IMR-90 (cell line): Measurements from ENCODE around the gene SNX15. TPM values are rescaled to one million over a fixed set of nuclear protein-coding genes. Genes with fewer than 3 reads are reported as not detected.

ENCODE experiments used
- ATAC-seq: fragments of 200-7000 bp; cut with Tn5 transposase; 2 replicates; pipeline ENCODE4 v1.9.1; 2020; ENCODE audit warnings: low read depth, mild to moderate bottlenecking, moderate library complexity
- BruUV-seq: library from RNA; stranded (reverse); fragments of 400-500 nt; replicated peaks from 2 replicates; lab custom pipeline; 2021; lab: Mats Ljungman, UMichigan
- CTCF ChIA-PET: fragments of 300-600 bp; formaldehyde crosslinking; extraction: SDS; loops from one replicate; lab custom pipeline; 2021; ENCODE audit warnings: antibody characterized with exemption; lab: Yijun Ruan, JAX
- POLR2A ChIA-PET: fragments of 300-600 bp; sonication (Branson Sonifier 250); formaldehyde crosslinking; loops from one replicate; lab custom pipeline; 2022; ENCODE audit warnings: antibody characterized with exemption; ENCODE audit not compliant: unreplicated experiment; lab: Charles Lee
- DNase-seq: peaks from one replicate; pipeline ENCODE4 v3.0.0; 2013
- H2AFZ ChIP-seq: replicated peaks from 2 replicates; pipeline ENCODE3; 2013; ENCODE audit warnings: low read length, mild to moderate bottlenecking; ENCODE audit not compliant: poor library complexity
- H2AK5ac ChIP-seq: 2 replicates; pipeline ENCODE4 v1.6.1; 2013; ENCODE audit warnings: low read depth, low read length, inconsistent platforms
- H2AK9ac ChIP-seq: replicated peaks from 2 replicates; pipeline ENCODE3; 2013; ENCODE audit warnings: mild to moderate bottlenecking, low read depth, low read length, moderate library complexity; ENCODE audit not compliant: poor library complexity
- H2BK120ac ChIP-seq: 2 replicates; pipeline ENCODE4 v1.6.1; 2013; ENCODE audit warnings: low read depth, low read length, inconsistent platforms
- H2BK15ac ChIP-seq: 3 replicates; pipeline ENCODE4 v1.6.1; 2013; ENCODE audit warnings: low read depth, low read length, inconsistent platforms
- H2BK20ac ChIP-seq: 2 replicates; pipeline ENCODE4 v1.6.1; 2013; ENCODE audit warnings: low read depth, mild to moderate bottlenecking, inconsistent platforms, low read length, moderate library complexity
- H2BK5ac ChIP-seq: 2 replicates; pipeline ENCODE4 v1.6.1; 2013; ENCODE audit warnings: mild to moderate bottlenecking, low read depth, low read length, inconsistent platforms; ENCODE audit not compliant: poor library complexity, severe bottlenecking
- H3K14ac ChIP-seq: replicated peaks from 2 replicates; pipeline ENCODE4 v1.6.1; 2013; ENCODE audit warnings: low read depth, low read length, inconsistent platforms
- H3K18ac ChIP-seq: 2 replicates; pipeline ENCODE4 v1.6.1; 2013; ENCODE audit warnings: low read depth, low read length, control low read depth
- H3K23ac ChIP-seq: 2 replicates; pipeline ENCODE4 v1.6.1; 2013; ENCODE audit warnings: low read depth, low read length, inconsistent platforms
- H3K27ac ChIP-seq: 2 replicates; pipeline ENCODE4 v1.5.1; 2013; ENCODE audit warnings: mild to moderate bottlenecking, control low read depth, low read length; ENCODE audit not compliant: insufficient read depth
- H3K27me3 ChIP-seq: 2 replicates; pipeline ENCODE4 v1.6.1; 2013; ENCODE audit warnings: low read length; ENCODE audit not compliant: control insufficient read depth, insufficient read depth
- H3K36me3 ChIP-seq: 2 replicates; pipeline ENCODE4 v1.6.1; 2013; ENCODE audit warnings: low read length, mixed read lengths; ENCODE audit not compliant: control insufficient read depth, insufficient read depth
- H3K4ac ChIP-seq: 2 replicates; pipeline ENCODE4 v1.6.1; 2013; ENCODE audit warnings: low read depth, low read length, inconsistent platforms
- H3K4me1 ChIP-seq: 2 replicates; pipeline ENCODE4 v1.6.1; 2013; ENCODE audit warnings: low read length, mixed read lengths; ENCODE audit not compliant: control insufficient read depth, insufficient read depth
- H3K4me2 ChIP-seq: 2 replicates; pipeline ENCODE4 v1.6.1; 2013; ENCODE audit warnings: low read depth, mild to moderate bottlenecking, control low read depth, low read length, moderate library complexity
- H3K4me3 ChIP-seq: 2 replicates; pipeline ENCODE4 v1.5.1; 2013; ENCODE audit warnings: low read depth, mild to moderate bottlenecking, control low read depth, low read length, moderate library complexity; ENCODE audit not compliant: insufficient read depth
- H3K56ac ChIP-seq: 2 replicates; pipeline ENCODE4 v1.6.1; 2013; ENCODE audit warnings: low read length, inconsistent platforms; ENCODE audit not compliant: insufficient read depth; ENCODE audit errors: extremely low read depth
- H3K79me1 ChIP-seq, 2 experiments: 2 replicates each; pipeline ENCODE4 v1.6.1; 2013; ENCODE audit warnings: low read length in 2 of 2, inconsistent platforms in 1 of 2, low read depth in 1 of 2
- H3K9ac ChIP-seq: 2 replicates; pipeline ENCODE4 v1.6.1; 2013; ENCODE audit warnings: low read depth, low read length, control low read depth
- H3K9me1 ChIP-seq: 2 replicates; pipeline ENCODE4 v1.6.1; 2013; ENCODE audit warnings: low read length, inconsistent platforms; ENCODE audit not compliant: insufficient read depth
- H3K9me3 ChIP-seq: 2 replicates; pipeline ENCODE4 v1.6.1; 2013; ENCODE audit warnings: low read length; ENCODE audit not compliant: control insufficient read depth, insufficient read depth
- H4K20me1 ChIP-seq: 2 replicates; pipeline ENCODE4 v1.6.1; 2013; ENCODE audit warnings: low read length, inconsistent platforms; ENCODE audit not compliant: insufficient read depth
- H4K5ac ChIP-seq: 2 replicates; pipeline ENCODE4 v1.6.1; 2013; ENCODE audit warnings: mild to moderate bottlenecking, low read depth, low read length, control low read depth
- H4K8ac ChIP-seq, 2 experiments: 2 replicates each; pipeline ENCODE4 v1.6.1; 2013; ENCODE audit warnings: low read depth in 2 of 2, low read length in 2 of 2, control low read depth in 1 of 2, inconsistent platforms in 1 of 2
- H4K91ac ChIP-seq: 2 replicates; pipeline ENCODE4 v1.6.1; 2013; ENCODE audit warnings: low read depth, low read length, inconsistent platforms; ENCODE audit not compliant: insufficient read depth
- FOS ChIP-seq: fragments of 150-350 bp; IDR thresholded peaks from 2 replicates; pipeline ENCODE4 v1.6.1; 2016; ENCODE audit warnings: low read depth, low read length
- MAFK ChIP-seq: IDR thresholded peaks from 2 replicates; pipeline ENCODE4 v1.6.1; 2012; ENCODE audit warnings: low read depth, low read length, improper control_type of control experiment
- MAZ ChIP-seq: IDR thresholded peaks from 2 replicates; pipeline ENCODE4 v1.6.1; 2012; ENCODE audit warnings: low read depth, mild to moderate bottlenecking, low read length, improper control_type of control experiment, moderate library complexity, borderline replicate concordance
- POLR2A ChIP-seq: IDR thresholded peaks from 2 replicates; pipeline ENCODE4 v1.6.1; 2012; ENCODE audit warnings: mild to moderate bottlenecking, low read depth, low read length
- WGBS, 2 experiments: methylation state at CpG; one replicate each; pipeline versions ENCODE4 v1.1.5 to v1.1.7; 2013; ENCODE audit warnings: missing lambda C conversion rate in 2 of 2; ENCODE audit not compliant: insufficient read length in 1 of 2; ENCODE audit errors: extremely low coverage in 2 of 2; 5-methylcytosine and 5-hydroxymethylcytosine counted together
- dilution Hi-C: fragments of 300-500 bp; cut with HindIII; formaldehyde crosslinking; loops from one replicate; pipeline ENCODE4 v1.14.3; 2018; ENCODE audit warnings: low sequenced_read_pairs; ENCODE audit not compliant: unreplicated experiment
- in situ Hi-C: fragments of 300-500 bp; cut with MboI; formaldehyde crosslinking; loops from 3 replicates; pipeline ENCODE4 v1.14.3; 2019; ENCODE audit warnings: low sequenced_read_pairs, inconsistent platforms, mixed read lengths
- intact Hi-C: fragments of 100-400 bp; cut with micrococcal nuclease; formaldehyde crosslinking; loops from 2 replicates; pipeline ENCODE4 v1.10.0; 2022
- polyA plus RNA-seq, 3 experiments: library from polyadenylated mRNA; depleted of rRNA; stranded (reverse); fragments of >200 nt; gene quantifications; 2 replicates each; pipeline ENCODE4 v1.2.3, GENCODE V29; 2012; ENCODE audit warnings: low replicate concordance in 1 of 3
- total RNA-seq: library from RNA; depleted of rRNA; stranded (reverse); fragments of >200 nt; gene quantifications from 2 replicates; pipeline ENCODE4 v1.2.3, GENCODE V29; 2012
- TF ChIP-seq, protein P1 (sequence below): fragments of 150-350 bp; IDR thresholded peaks from 2 replicates; pipeline ENCODE4 v1.6.1; 2017; ENCODE audit warnings: mild to moderate bottlenecking, antibody characterized with exemption, low read length, low read depth

SNX15 gene
- total and polyA plus RNA-seq, 2 of the 4 experiments (the other 2 are of a cell fraction), result 9.0 to 16.3 TPM

DNA sequence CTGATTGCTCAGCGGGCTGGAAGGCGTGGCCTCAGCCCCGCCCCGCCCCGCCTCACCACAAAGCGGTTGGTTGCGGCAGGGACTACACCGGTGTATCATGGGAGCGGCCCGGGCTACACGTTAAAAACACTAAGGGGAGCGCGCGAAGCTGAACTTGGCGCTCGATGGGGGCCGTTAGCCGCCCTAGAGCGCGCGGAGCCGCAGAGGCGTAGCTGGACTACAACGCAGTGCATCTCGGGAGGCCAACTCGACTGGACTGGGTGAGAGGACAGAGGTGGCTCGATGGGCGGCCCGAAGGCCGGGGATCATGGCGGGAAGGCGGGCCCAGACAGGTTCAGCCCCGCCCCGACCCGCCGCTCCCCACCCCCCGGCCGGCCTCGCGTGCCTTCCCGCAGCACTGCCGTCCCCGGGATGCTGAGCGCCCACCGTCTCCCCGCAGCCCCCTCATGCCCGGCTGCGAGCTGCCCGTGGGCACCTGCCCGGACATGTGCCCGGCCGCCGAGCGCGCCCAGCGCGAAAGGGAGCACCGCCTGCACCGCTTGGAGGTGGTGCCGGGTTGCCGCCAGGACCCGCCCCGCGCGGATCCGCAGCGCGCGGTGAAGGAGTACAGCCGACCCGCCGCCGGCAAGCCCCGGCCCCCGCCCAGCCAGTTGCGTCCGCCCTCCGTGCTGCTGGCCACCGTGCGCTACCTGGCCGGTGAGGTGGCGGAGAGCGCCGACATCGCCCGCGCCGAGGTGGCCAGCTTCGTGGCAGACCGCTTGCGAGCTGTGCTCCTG is 13.8 kb downstream of the SNX15 start, which contains the start of gene SAC3D1:
TSS of gene SAC3D1 (plus strand) at position 364 of the 776 bp plus-strand sequence. CDS start at position 447, 83 bp downstream.
- H2AK5ac ChIP-seq, result peak within 1 kb of the TSS; percentile 61
- no peaks in the 10 kb centered on the region for H3K27me3 ChIP-seq
- H2BK15ac ChIP-seq, result no peak within 1 kb of the TSS
- peak within 1 kb of the TSS; percentile 22; the same call in 1 of the 2 replicates for H4K91ac ChIP-seq
- DNase-seq (peak; percentile 93), ATAC-seq (peak; percentile 96)
- H4K20me1 ChIP-seq, result peaks cover 5% of the 10 kb centered on the region; the same call in 1 of the 2 replicates
- peak within 1 kb of the TSS; percentile 8 to 90 for H4K8ac ChIP-seq
- dilution Hi-C loops, result no loop called here
- 0% methylated on average over 50 of the region's 91 CpGs; no CpG with 5 or more reads in 1 of the 2 experiments for WGBS, 2 experiments
- CTCF ChIA-PET, result interaction anchor here (1.0 to 1.4 kb wide), 2 partner anchors 18 to 72 kb away, joined by 3 read pairs; partner anchors contain the start of gene NAALADL1
- no peaks in the 10 kb centered on the region for H3K4me1 ChIP-seq
- peak within 1 kb of the TSS; percentile 92 for H3K23ac ChIP-seq
- peaks cover 18% of the 10 kb centered on the region for H3K36me3 ChIP-seq
- intact Hi-C loops, result loop anchor here (1.0 to 2.0 kb wide), 2 partner anchors 14 to 44 kb away; partner anchors contain the start of genes CDCA5, SNX15 and ZFPL1
- H3K9ac ChIP-seq, result peak within 1 kb of the TSS; percentile 70
- H3K4me2 ChIP-seq, result peak within 1 kb of the TSS; percentile 70
- in situ Hi-C loops, result no loop called here
- no peak for TF ChIP-seq MAZ
- no peak for TF ChIP-seq POLR2A
- TF ChIP-seq MAFK, result no peak
- TF ChIP-seq FOS, result no peak
- TF ChIP-seq, protein P1, sequence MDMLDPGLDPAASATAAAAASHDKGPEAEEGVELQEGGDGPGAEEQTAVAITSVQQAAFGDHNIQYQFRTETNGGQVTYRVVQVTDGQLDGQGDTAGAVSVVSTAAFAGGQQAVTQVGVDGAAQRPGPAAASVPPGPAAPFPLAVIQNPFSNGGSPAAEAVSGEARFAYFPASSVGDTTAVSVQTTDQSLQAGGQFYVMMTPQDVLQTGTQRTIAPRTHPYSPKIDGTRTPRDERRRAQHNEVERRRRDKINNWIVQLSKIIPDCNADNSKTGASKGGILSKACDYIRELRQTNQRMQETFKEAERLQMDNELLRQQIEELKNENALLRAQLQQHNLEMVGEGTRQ, result peak; percentile 3; the same call in 1 of the 2 replicates
- H2BK5ac ChIP-seq, result peak within 1 kb of the TSS; percentile 91
- peak within 1 kb of the TSS; percentile 98 for H2AFZ ChIP-seq
- POLR2A ChIA-PET, result interaction anchor here (0.6 kb wide), 1 partner anchor 13 kb away, joined by 3 read pairs; no protein-coding TSS in a partner anchor
- peak within 1 kb of the TSS; percentile 80 for H3K4ac ChIP-seq
- H2AK9ac ChIP-seq, result peak within 1 kb of the TSS; percentile 83
- BruUV-seq, result no TSS peak
- 0 out of 2 replicates have a peak within 1 kb of the TSS, but pooled peaks have one; percentile 33 for H3K18ac ChIP-seq
- H2BK120ac ChIP-seq, result peak within 1 kb of the TSS; percentile 72
- peak within 1 kb of the TSS; percentile 89 for H3K27ac ChIP-seq
- H2BK20ac ChIP-seq, result no peak within 1 kb of the TSS
- no peak within 1 kb of the TSS for H3K56ac ChIP-seq
- H3K9me3 ChIP-seq, result no peaks in the 10 kb centered on the region
- H4K5ac ChIP-seq, result peak within 1 kb of the TSS; percentile 76
- H3K9me1 ChIP-seq, result peaks cover 10% of the 10 kb centered on the region; the same call in 1 of the 2 replicates
- H3K79me1 ChIP-seq, result peaks cover 17 to 37% of the 10 kb centered on the region in 2 experiments
- peak within 1 kb of the TSS; percentile 67 for H3K14ac ChIP-seq
- peak within 1 kb of the TSS; percentile 94 for H3K4me3 ChIP-seq
